ENCODE data around the gene RASA4B.

DNA sequence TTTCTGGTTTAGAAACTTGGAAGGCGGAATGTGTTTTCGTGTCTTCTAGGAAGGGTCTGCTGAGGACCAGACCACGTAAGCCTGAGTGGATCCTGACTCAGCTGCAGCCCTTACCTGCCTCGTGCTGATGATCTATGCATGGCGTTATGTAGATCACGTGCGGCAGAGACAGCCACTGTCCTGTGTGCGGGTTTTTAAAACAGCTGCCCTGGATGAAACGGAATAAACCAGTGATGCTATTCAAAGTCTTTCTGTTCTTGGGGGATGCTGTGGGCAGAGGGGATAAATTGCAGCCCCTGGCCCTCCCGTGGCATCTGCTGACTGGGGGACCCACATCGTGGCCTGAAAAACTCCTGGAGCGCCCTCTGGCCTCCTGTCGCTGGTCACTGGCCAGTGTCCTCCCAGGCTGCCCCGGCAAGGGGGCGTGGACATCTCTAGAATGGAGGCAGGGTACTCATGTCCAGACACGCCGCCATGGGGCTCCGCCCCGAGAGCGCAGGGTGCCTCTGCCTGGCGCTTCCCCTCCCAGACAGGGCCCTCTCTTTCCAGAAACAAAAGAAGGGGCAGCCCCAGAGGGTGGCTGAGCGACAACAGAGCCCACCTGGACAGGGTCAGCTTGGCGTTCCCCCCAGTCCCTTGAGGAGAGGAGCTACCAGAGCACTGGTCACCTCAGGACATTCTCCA lies 66.1 kb downstream of the RASA4B start:
- TF ChIP-seq, protein P1, sequence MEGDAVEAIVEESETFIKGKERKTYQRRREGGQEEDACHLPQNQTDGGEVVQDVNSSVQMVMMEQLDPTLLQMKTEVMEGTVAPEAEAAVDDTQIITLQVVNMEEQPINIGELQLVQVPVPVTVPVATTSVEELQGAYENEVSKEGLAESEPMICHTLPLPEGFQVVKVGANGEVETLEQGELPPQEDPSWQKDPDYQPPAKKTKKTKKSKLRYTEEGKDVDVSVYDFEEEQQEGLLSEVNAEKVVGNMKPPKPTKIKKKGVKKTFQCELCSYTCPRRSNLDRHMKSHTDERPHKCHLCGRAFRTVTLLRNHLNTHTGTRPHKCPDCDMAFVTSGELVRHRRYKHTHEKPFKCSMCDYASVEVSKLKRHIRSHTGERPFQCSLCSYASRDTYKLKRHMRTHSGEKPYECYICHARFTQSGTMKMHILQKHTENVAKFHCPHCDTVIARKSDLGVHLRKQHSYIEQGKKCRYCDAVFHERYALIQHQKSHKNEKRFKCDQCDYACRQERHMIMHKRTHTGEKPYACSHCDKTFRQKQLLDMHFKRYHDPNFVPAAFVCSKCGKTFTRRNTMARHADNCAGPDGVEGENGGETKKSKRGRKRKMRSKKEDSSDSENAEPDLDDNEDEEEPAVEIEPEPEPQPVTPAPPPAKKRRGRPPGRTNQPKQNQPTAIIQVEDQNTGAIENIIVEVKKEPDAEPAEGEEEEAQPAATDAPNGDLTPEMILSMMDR (optimal IDR thresholded peaks at IDR 0.05 in 1 of 3, IDR thresholded peaks at IDR 0.05 in 1 of 3, conservative IDR thresholded peaks at IDR 0.05 in 1 of 3; ENCODE audit: extremely low read depth in 1 of 3, insufficient read depth in 2 of 3, low read length in 3 of 3) = no peak
- TF ChIP-seq EZH2 (IDR thresholded peaks at IDR 0.05; ENCODE audit: low read length) = no peak
